H1 (cell line): ENCODE data around the gene EIF1B. TPM values are rescaled to one million over a fixed set of nuclear protein-coding genes. Genes with fewer than 3 reads are reported as not detected.

ENCODE experiments used
- CTCF ChIA-PET: fragments of 300-600 bp; sonication (Branson Sonifier 250); formaldehyde crosslinking; loops from one replicate; lab custom pipeline; 2021; ENCODE audit not compliant: partially characterized antibody; lab: Charles Lee
- POLR2A ChIA-PET: fragments of 300-600 bp; sonication (Branson Sonifier 250); formaldehyde crosslinking; loops from one replicate; lab custom pipeline; 2021; ENCODE audit warnings: inconsistent platforms; ENCODE audit not compliant: partially characterized antibody; lab: Charles Lee
- DNase-seq, 2 experiments: peaks; one replicate each; pipeline versions ENCODE4 v3.0.0 to v3.0.0-alpha.2; 2010 to 2022; ENCODE audit warnings: low spot score in 2 of 2, low read depth in 1 of 2, mixed read lengths in 1 of 2
- FAIRE-seq: peaks from 2 replicates; lab custom pipeline; 2011; peaks lifted over from hg19 to GRCh38; lab: Jason Lieb, UNC
- H2AFZ ChIP-seq: 2 replicates; pipeline ENCODE4 v1.8.1; 2012; ENCODE audit warnings: low read length, inconsistent platforms
- H2AK5ac ChIP-seq: 2 replicates; pipeline ENCODE4 v1.6.1; 2013; ENCODE audit warnings: low read depth, low read length
- H2BK120ac ChIP-seq: replicated peaks from 2 replicates; pipeline ENCODE3; 2013; ENCODE audit warnings: low read depth, low read length, inconsistent platforms
- H2BK12ac ChIP-seq: 2 replicates; pipeline ENCODE4 v1.6.1; 2013; ENCODE audit warnings: low read depth, low read length
- H2BK15ac ChIP-seq: 2 replicates; pipeline ENCODE4 v1.6.1; 2013; ENCODE audit warnings: low read length
- H2BK20ac ChIP-seq: 2 replicates; pipeline ENCODE4 v1.6.1; 2013; ENCODE audit warnings: low read length
- H2BK5ac ChIP-seq: 2 replicates; pipeline ENCODE4 v1.6.1; 2013; ENCODE audit warnings: low read depth, low read length
- H3K14ac ChIP-seq: 2 replicates; pipeline ENCODE4 v1.6.1; 2013; ENCODE audit warnings: inconsistent platforms; ENCODE audit not compliant: insufficient read length
- H3K18ac ChIP-seq: 2 replicates; pipeline ENCODE4 v1.6.1; 2013; ENCODE audit warnings: low read length; ENCODE audit errors: extremely low read depth
- H3K23ac ChIP-seq: 2 replicates; pipeline ENCODE4 v1.6.1; 2013; ENCODE audit warnings: inconsistent platforms; ENCODE audit not compliant: insufficient read length
- H3K23me2 ChIP-seq: 2 replicates; pipeline ENCODE4 v1.6.1; 2013; ENCODE audit warnings: low read depth, low read length
- H3K27ac ChIP-seq: 2 replicates; pipeline ENCODE4 v1.6.1; 2011; ENCODE audit warnings: low read depth, low read length, inconsistent platforms
- H3K27me3 ChIP-seq, 4 experiments: replicated peaks in 1 of 4; 1 replicate in 1 of 4; 2 replicates in 3 of 4; pipeline versions ENCODE4 v1.6.1 to v1.8.1; 2011 to 2013; ENCODE audit warnings: low read length in 3 of 4, mild to moderate bottlenecking in 3 of 4, inconsistent platforms in 2 of 4, mixed read lengths in 2 of 4, moderate library complexity in 1 of 4; ENCODE audit not compliant: control insufficient read depth in 3 of 4, insufficient read depth in 3 of 4; ENCODE audit errors: extremely low read depth in 1 of 4
- H3K36me3 ChIP-seq, 4 experiments: 2 replicates each; pipeline versions ENCODE4 v1.6.1 to v1.8.1; 2011 to 2013; ENCODE audit warnings: mild to moderate bottlenecking in 4 of 4, low read length in 3 of 4, moderate library complexity in 2 of 4, control low read depth in 1 of 4, inconsistent platforms in 1 of 4; ENCODE audit not compliant: insufficient read depth in 4 of 4, control insufficient read depth in 2 of 4
- H3K4ac ChIP-seq: replicated peaks from 2 replicates; pipeline ENCODE3; 2013; ENCODE audit warnings: low read length, low read depth, mixed read lengths, inconsistent platforms; ENCODE audit not compliant: insufficient read length
- H3K4me1 ChIP-seq, 4 experiments: replicated peaks in 1 of 4; 1 replicate in 1 of 4; 2 replicates in 3 of 4; pipeline versions ENCODE4 v1.6.1 to v1.8.1; 2011 to 2013; ENCODE audit warnings: low read length in 3 of 4, inconsistent platforms in 2 of 4, mixed read lengths in 1 of 4; ENCODE audit not compliant: insufficient read depth in 4 of 4, control insufficient read depth in 3 of 4
- H3K4me2 ChIP-seq, 2 experiments: 2 replicates each; pipeline versions ENCODE4 v1.6.1 to v1.8.1; 2011 to 2013; ENCODE audit warnings: low read depth in 2 of 2, low read length in 2 of 2, control low read depth in 1 of 2, inconsistent platforms in 1 of 2, mild to moderate bottlenecking in 1 of 2; ENCODE audit not compliant: insufficient read depth in 1 of 2
- H3K4me3 ChIP-seq, 4 experiments: fragments of 200-600, 300-600 bp in 1 of 4; sonication (generic), shearing (Covaris generic), sonication (Bioruptor Twin) in 1 of 4; 2 replicates each; pipeline versions ENCODE4 v1.5.1 to v1.8.1; 2011 to 2016; ENCODE audit warnings: low read length in 4 of 4, low read depth in 3 of 4, control low read depth in 2 of 4, inconsistent platforms in 2 of 4, mild to moderate bottlenecking in 2 of 4, mixed read lengths in 1 of 4, moderate library complexity in 1 of 4; ENCODE audit not compliant: insufficient read depth in 2 of 4; ENCODE audit errors: extremely low read depth in 1 of 4
- H3K56ac ChIP-seq: replicated peaks from 2 replicates; pipeline ENCODE3; 2013; ENCODE audit warnings: low read depth, mild to moderate bottlenecking, mixed read lengths, low read length, inconsistent platforms; ENCODE audit not compliant: insufficient read length
- H3K79me1 ChIP-seq: 2 replicates; pipeline ENCODE4 v1.6.1; 2013; ENCODE audit warnings: low read depth, low read length, control low read depth
- H3K79me2 ChIP-seq, 2 experiments: 2 replicates each; pipeline versions ENCODE4 v1.6.1 to v1.8.1; 2012 to 2013; ENCODE audit warnings: low read length in 2 of 2, mild to moderate bottlenecking in 2 of 2, inconsistent platforms in 1 of 2; ENCODE audit not compliant: insufficient read depth in 2 of 2, control insufficient read depth in 1 of 2
- H3K9ac ChIP-seq, 4 experiments: replicated peaks in 1 of 4; 1 replicate in 1 of 4; 2 replicates in 3 of 4; pipeline versions ENCODE4 v1.6.1 to v1.8.1; 2011 to 2013; ENCODE audit warnings: low read depth in 3 of 4, low read length in 3 of 4, control low read depth in 2 of 4, mild to moderate bottlenecking in 2 of 4, moderate library complexity in 2 of 4, inconsistent platforms in 1 of 4; ENCODE audit errors: extremely low read depth in 1 of 4
- H3K9me3 ChIP-seq, 2 experiments: 2 replicates each; pipeline versions ENCODE4 v1.6.1 to v1.8.1; 2012 to 2013; ENCODE audit warnings: mild to moderate bottlenecking in 2 of 2, moderate library complexity in 2 of 2, control low read depth in 1 of 2, inconsistent platforms in 1 of 2, low read depth in 1 of 2, low read length in 1 of 2, mixed read lengths in 1 of 2; ENCODE audit not compliant: insufficient read depth in 2 of 2
- H4K20me1 ChIP-seq, 2 experiments: replicated peaks in 1 of 2; 2 replicates each; pipeline versions ENCODE3 to v1.8.1; 2011 to 2013; ENCODE audit warnings: inconsistent platforms in 2 of 2, low read length in 2 of 2, mild to moderate bottlenecking in 1 of 2; ENCODE audit not compliant: insufficient read depth in 2 of 2, control insufficient read depth in 1 of 2
- H4K5ac ChIP-seq: 2 replicates; pipeline ENCODE4 v1.6.1; 2013; ENCODE audit warnings: low read length, low read depth, mixed read lengths, inconsistent platforms; ENCODE audit not compliant: insufficient read length
- H4K8ac ChIP-seq: 2 replicates; pipeline ENCODE4 v1.8.0; 2013; ENCODE audit warnings: mild to moderate bottlenecking, moderate library complexity, low read length, inconsistent platforms; ENCODE audit not compliant: insufficient read depth; ENCODE audit errors: extremely low read depth
- H4K91ac ChIP-seq: replicated peaks from 2 replicates; pipeline ENCODE3; 2013; ENCODE audit warnings: low read length, mixed read lengths, inconsistent platforms; ENCODE audit not compliant: insufficient read length
- CBX8 ChIP-seq: fragments of 300-800, 300-1000 bp; sonication (generic); IDR thresholded peaks from 2 replicates; pipeline ENCODE4 v1.7.1; 2016; ENCODE audit warnings: low read depth, low read length, borderline replicate concordance
- EGR1 ChIP-seq: IDR thresholded peaks from 2 replicates; pipeline ENCODE4 v1.6.1; 2011; ENCODE audit warnings: low read depth, low read length, borderline replicate concordance
- HDAC2 ChIP-seq, 2 experiments: fragments of 300-600 bp in 1 of 2; sonication (generic) in 1 of 2; IDR thresholded peaks; 2 replicates each; pipeline ENCODE4 v1.6.1; 2011 to 2012; ENCODE audit warnings: low read depth in 2 of 2, low read length in 2 of 2, mild to moderate bottlenecking in 2 of 2, moderate library complexity in 2 of 2, borderline replicate concordance in 1 of 2, inconsistent platforms in 1 of 2
- JUN ChIP-seq: IDR thresholded peaks from 2 replicates; pipeline ENCODE4 v1.6.1; 2011; ENCODE audit warnings: low read depth, mild to moderate bottlenecking, improper control_type of control experiment, low read length
- KDM5A ChIP-seq: fragments of 200-600 bp; IDR thresholded peaks from 2 replicates; pipeline ENCODE4 v1.7.1; 2012; ENCODE audit warnings: mild to moderate bottlenecking, low read length, inconsistent platforms, mixed read lengths
- MAFK ChIP-seq: IDR thresholded peaks from 2 replicates; pipeline ENCODE4 v1.6.1; 2012; ENCODE audit warnings: low read depth, mild to moderate bottlenecking, improper control_type of control experiment, low read length
- SRF ChIP-seq: IDR thresholded peaks from 2 replicates; pipeline ENCODE4 v1.6.1; 2011; ENCODE audit warnings: mild to moderate bottlenecking, low read depth, low read length, moderate library complexity
- TCF12 ChIP-seq: IDR thresholded peaks from 2 replicates; pipeline ENCODE4 v1.6.1; 2011; ENCODE audit warnings: low read depth, mild to moderate bottlenecking, low read length
- WGBS, 2 experiments: shearing (Covaris generic) in 1 of 2; methylation state at CpG; one replicate each; pipeline versions ENCODE4 v1.1.6 to v1.1.7; 2013 to 2015; ENCODE audit warnings: low lambda C conversion rate in 2 of 2, mixed read lengths in 2 of 2, inconsistent platforms in 1 of 2, low coverage in 1 of 2, missing lambda C conversion rate in 1 of 2; ENCODE audit not compliant: insufficient replicate concordance in 2 of 2, insufficient coverage in 1 of 2, insufficient read length in 1 of 2; ENCODE audit errors: extremely low coverage in 1 of 2, missing lambda C conversion rate in 1 of 2; 5-methylcytosine and 5-hydroxymethylcytosine counted together
- polyA plus RNA-seq, 7 experiments: library from polyadenylated mRNA; depleted of rRNA in 3 of 7; stranded (reverse) in 5 of 7; unstranded in 2 of 7; fragments of >200 nt in 5 of 7; fragments of 200-250 nt in 2 of 7; gene quantifications; 1 replicate in 5 of 7; 2 replicates in 1 of 7; 4 replicates in 1 of 7; pipeline versions ENCODE4 v1.2.1 to v1.2.3, GENCODE V29; 2011 to 2013; ENCODE audit warnings: missing spikeins in 2 of 7, mixed read lengths in 2 of 7
- total RNA-seq: library from RNA; stranded (reverse); fragmentation: NEBNext Ultra II Directional; extraction: Animal tissue kit (Norgen Biotek cat#: 25700); gene quantifications from 2 replicates; pipeline ENCODE4 v1.2.1, GENCODE V29; 2021
- TF ChIP-seq, protein P1 (sequence below): IDR thresholded peaks from 2 replicates; pipeline ENCODE4 v1.6.1; 2012; ENCODE audit warnings: inconsistent platforms
- TF ChIP-seq, protein P2 (sequence below): IDR thresholded peaks from 2 replicates; pipeline ENCODE4 v1.6.1; 2012; ENCODE audit warnings: inconsistent platforms

Gene EIF1B
- total and polyA plus RNA-seq, 2 of the 8 experiments (the other 6 are each of a cell fraction or from before 2014, with no cell fraction given): 42.4 to 115 TPM

DNA sequence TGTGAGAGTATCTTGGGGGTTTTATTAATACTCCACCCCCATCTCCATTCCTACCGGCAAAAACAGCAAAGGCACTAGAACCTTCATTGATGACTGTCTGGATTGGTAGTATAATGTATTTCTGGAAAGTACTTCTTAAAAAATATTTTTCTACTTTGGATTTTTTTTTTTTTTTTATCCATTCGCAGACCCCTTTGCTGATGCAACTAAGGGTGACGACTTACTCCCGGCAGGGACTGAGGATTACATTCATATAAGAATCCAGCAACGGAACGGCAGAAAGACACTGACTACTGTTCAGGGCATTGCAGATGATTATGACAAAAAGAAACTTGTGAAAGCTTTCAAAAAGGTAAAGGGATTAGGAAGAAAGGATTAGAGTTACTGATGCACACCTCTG, 1.2 kb downstream of the EIF1B start:
- Histone ChIP-seq H3K4me1 (peaks cover 3 to 5% (median 4%) of the 10 kb centered on the region in 4 experiments; a peak in 4 of 7 replicates), H3K4ac (no peak overlapping the region), H4K5ac (no peak overlapping the region), H3K23ac (no peak overlapping the region), H2BK20ac (no peak overlapping the region), H4K20me1 (no peaks in the 10 kb centered on the region), H2AFZ (no peak overlapping the region), H2BK12ac (no peak overlapping the region), H3K27ac (no peak overlapping the region), H3K23me2 (no peaks in the 10 kb centered on the region), H4K8ac (no peak overlapping the region), H3K4me3 (peak overlapping the region; percentile 93 to 98 (median 96)), H3K18ac (no peak overlapping the region), H3K4me2 (peak overlapping the region; percentile 64 to 78), H3K14ac (no peak overlapping the region), H3K79me2 (peaks cover 0 to 17% of the 10 kb centered on the region in 2 experiments; a peak in 3 of 4 replicates), H3K9me3 (no peaks in the 10 kb centered on the region), H2BK15ac (no peak overlapping the region), H3K36me3 (peaks cover 4 to 40% (median 16%) of the 10 kb centered on the region in 4 experiments; a peak in 5 of 8 replicates), H2BK120ac (no peak overlapping the region), H3K56ac (no peak overlapping the region), H3K9ac (peak overlapping the region in 2 of 4 experiments; percentile 39 to 94; a peak in 3 of 7 replicates), H3K79me1 (no peaks in the 10 kb centered on the region), H2BK5ac (no peak overlapping the region), H3K27me3 (no peaks in the 10 kb centered on the region), H2AK5ac (no peak overlapping the region), H4K91ac (no peak overlapping the region)
- WGBS, 2 experiments: 26% methylated on average over 6 of the region's 6 CpGs; no CpG with 5 or more reads in 1 of the 2 experiments
- DNase-seq (no peak), FAIRE-seq (no peak)
- ChIA-PET POLR2A (interaction anchor here (0.7 to 2.2 kb wide), 11 partner anchors 11 to 897 kb away, joined by 3 to 7 read pairs (median 5); partner anchors contain the start of gene RPL14), CTCF (interaction anchor here (0.6 to 16.5 kb wide), 4 partner anchors 10 to 341 kb away, joined by 3 to 290 read pairs (median 4); no protein-coding TSS in a partner anchor)
- TF ChIP-seq EGR1 (no peak), JUN (no peak), CBX8 (no peak), TCF12 (no peak), KDM5A (no peak), SRF (no peak), HDAC2 (IDR thresholded peaks at IDR 0.05; ENCODE audit: borderline replicate concordance in 1 of 2, low read depth in 2 of 2, low read length in 2 of 2) (no peak), MAFK (no peak)
- TF ChIP-seq, protein P1, sequence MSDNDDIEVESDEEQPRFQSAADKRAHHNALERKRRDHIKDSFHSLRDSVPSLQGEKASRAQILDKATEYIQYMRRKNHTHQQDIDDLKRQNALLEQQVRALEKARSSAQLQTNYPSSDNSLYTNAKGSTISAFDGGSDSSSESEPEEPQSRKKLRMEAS: no peak
- TF ChIP-seq, protein P2, sequence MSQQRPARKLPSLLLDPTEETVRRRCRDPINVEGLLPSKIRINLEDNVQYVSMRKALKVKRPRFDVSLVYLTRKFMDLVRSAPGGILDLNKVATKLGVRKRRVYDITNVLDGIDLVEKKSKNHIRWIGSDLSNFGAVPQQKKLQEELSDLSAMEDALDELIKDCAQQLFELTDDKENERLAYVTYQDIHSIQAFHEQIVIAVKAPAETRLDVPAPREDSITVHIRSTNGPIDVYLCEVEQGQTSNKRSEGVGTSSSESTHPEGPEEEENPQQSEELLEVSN: no peak
